ENCODE data around the gene VPREB3. TPM values are rescaled to one million over a fixed set of nuclear protein-coding genes. Genes with fewer than 3 reads are reported as not detected.
A peak's percentile ranks its signal among the peaks of the same experiment; 100 is the strongest.
"Not testable (repeated sequence)": the region's sequence is repeated elsewhere in the genome, so short reads cannot be mapped to it uniquely, and the experiment has no call there.

VPREB3 gene
- total RNA-seq, 2 donors from 2014 or later, result 0.90 to 1.7 TPM

GRCh38 chr22:23752090-23752691 lies 2.0 kb downstream of the VPREB3 start:
- H3K4me3 Mint-ChIP-seq, result peak overlapping the region; percentile 85 to 87
- H3K36me3 Mint-ChIP-seq (ENCODE audit: insufficient read depth in 2 of 2), result no peaks in the 10 kb centered on the region
- no peak overlapping the region for H3K27ac Mint-ChIP-seq
- peaks cover 19% of the 10 kb centered on the region for H3K4me1 Mint-ChIP-seq (ENCODE audit: low read depth)
- ATAC-seq (replicated peaks in 1 of 2), result no peak
- H3K27me3 Mint-ChIP-seq (ENCODE audit: low read depth), result no peaks in the 10 kb centered on the region
- no peak for DNase-seq
- no peaks in the 10 kb centered on the region for H3K9me3 Mint-ChIP-seq

- DNase-seq, result peak in 1 of 2 donors; percentile 21
- Mint-ChIP-seq H3K4me1 (ENCODE audit: low read depth) (peaks cover 19% of the 10 kb centered on the region), H3K27me3 (ENCODE audit: low read depth) (no peaks in the 10 kb centered on the region), H3K4me3 (peak overlapping the region; percentile 85 to 87), H3K9me3 (no peaks in the 10 kb centered on the region), H3K27ac (peak overlapping the region; percentile 72), H3K36me3 (ENCODE audit: insufficient read depth in 2 of 2) (no peaks in the 10 kb centered on the region)
- no peak for ATAC-seq (replicated peaks in 1 of 2)
Measured at GRCh38 chr22:23751441-23751996, 2.7 kb downstream of the VPREB3 start.

- Mint-ChIP-seq H3K4me3 (peak within 1 kb of the TSS; percentile 93 to 94), H3K36me3 (ENCODE audit: insufficient read depth in 2 of 2) (no peaks in the 10 kb centered on the region), H3K27me3 (ENCODE audit: low read depth) (no peaks in the 10 kb centered on the region), H3K27ac (peak within 1 kb of the TSS; percentile 72), H3K4me1 (ENCODE audit: low read depth) (peaks cover 19% of the 10 kb centered on the region), H3K9me3 (no peaks in the 10 kb centered on the region)
- peak; percentile 98 to 99 for ATAC-seq (replicated peaks in 1 of 2)
- DNase-seq, result peak; percentile 87 to 92
Measured at GRCh38 chr22:23750714-23751440, 3.3 kb downstream of the VPREB3 start, which contains the start of gene ZNF70. ZNF70 (minus strand) TSS chr22:23751112; CDS start chr22:23745140, 5,972 bp downstream.

GRCh38 chr22:23750367-23750713 lies 3.9 kb downstream of the VPREB3 start:
- peak overlapping the region; percentile 68 for H3K27ac Mint-ChIP-seq
- DNase-seq (no peak), ATAC-seq (replicated peaks in 1 of 2) (no peak)
- H3K27me3 Mint-ChIP-seq (ENCODE audit: low read depth), result no peaks in the 10 kb centered on the region
- H3K36me3 Mint-ChIP-seq (ENCODE audit: insufficient read depth in 2 of 2), result no peaks in the 10 kb centered on the region
- no peaks in the 10 kb centered on the region for H3K9me3 Mint-ChIP-seq
- peaks cover 19% of the 10 kb centered on the region for H3K4me1 Mint-ChIP-seq (ENCODE audit: low read depth)
- H3K4me3 Mint-ChIP-seq, result peak overlapping the region; percentile 93 to 94

- Mint-ChIP-seq H3K36me3 (ENCODE audit: insufficient read depth in 2 of 2) (peaks cover 2% of the 10 kb centered on the region in 2 donors), H3K4me1 (ENCODE audit: low read depth) (peaks cover 19% of the 10 kb centered on the region), H3K4me3 (peak overlapping the region; percentile 93 to 94), H3K27me3 (ENCODE audit: low read depth) (no peaks in the 10 kb centered on the region), H3K9me3 (no peaks in the 10 kb centered on the region), H3K27ac (no peak overlapping the region)
- no peak for ATAC-seq (replicated peaks in 1 of 2)
- DNase-seq, result no peak
Measured at GRCh38 chr22:23749841-23750301, 4.4 kb downstream of the VPREB3 start.

- H3K9me3 Mint-ChIP-seq, result no peaks in the 10 kb centered on the region
- H3K27me3 Mint-ChIP-seq (ENCODE audit: low read depth), result no peaks in the 10 kb centered on the region
- peaks cover 12% of the 10 kb centered on the region for H3K4me1 Mint-ChIP-seq (ENCODE audit: low read depth)
- DNase-seq (no peak), ATAC-seq (replicated peaks in 1 of 2) (no peak)
- no peak overlapping the region for H3K27ac Mint-ChIP-seq
- no peak overlapping the region for H3K4me3 Mint-ChIP-seq
- peaks cover 13 to 14% of the 10 kb centered on the region in 2 donors for H3K36me3 Mint-ChIP-seq (ENCODE audit: insufficient read depth in 2 of 2)
Measured at GRCh38 chr22:23745791-23746190, 8.4 kb downstream of the VPREB3 start.

GRCh38 chr22:23744485-23744884 lies 9.7 kb downstream of the VPREB3 start:
- H3K27me3 Mint-ChIP-seq (ENCODE audit: low read depth), result no peaks in the 10 kb centered on the region
- peaks cover under 1% of the 10 kb centered on the region for H3K4me1 Mint-ChIP-seq (ENCODE audit: low read depth)
- H3K9me3 Mint-ChIP-seq, result no peaks in the 10 kb centered on the region
- H3K36me3 Mint-ChIP-seq (ENCODE audit: insufficient read depth in 2 of 2), result peaks cover 13 to 14% of the 10 kb centered on the region in 2 donors
- no peak overlapping the region for H3K27ac Mint-ChIP-seq
- DNase-seq (no peak), ATAC-seq (replicated peaks in 1 of 2) (no peak)
- no peak overlapping the region for H3K4me3 Mint-ChIP-seq

GRCh38 chr22:23744001-23744400 lies 10.2 kb downstream of the VPREB3 start:
- Mint-ChIP-seq H3K27me3 (ENCODE audit: low read depth) (no peaks in the 10 kb centered on the region), H3K36me3 (ENCODE audit: insufficient read depth in 2 of 2) (peaks cover 13 to 14% of the 10 kb centered on the region in 2 donors), H3K9me3 (no peaks in the 10 kb centered on the region), H3K4me3 (no peak overlapping the region), H3K4me1 (ENCODE audit: low read depth) (no peaks in the 10 kb centered on the region), H3K27ac (no peak overlapping the region)
- ATAC-seq (replicated peaks in 1 of 2) (no peak), DNase-seq (no peak)

- ATAC-seq (replicated peaks in 1 of 2) (no peak), DNase-seq (no peak)
- Mint-ChIP-seq H3K4me1 (ENCODE audit: low read depth) (no peaks in the 10 kb centered on the region), H3K9me3 (no peaks in the 10 kb centered on the region), H3K27me3 (ENCODE audit: low read depth) (no peaks in the 10 kb centered on the region), H3K27ac (no peak overlapping the region), H3K36me3 (ENCODE audit: insufficient read depth in 2 of 2) (peaks cover 13 to 14% of the 10 kb centered on the region in 2 donors), H3K4me3 (no peak overlapping the region)
Measured at GRCh38 chr22:23743303-23743705, 10.9 kb downstream of the VPREB3 start.

GRCh38 chr22:23742505-23743264 lies 11.5 kb downstream of the VPREB3 start:
- H3K27ac Mint-ChIP-seq, result no peak overlapping the region
- ATAC-seq (replicated peaks in 1 of 2), result no peak
- H3K4me3 Mint-ChIP-seq, result no peak overlapping the region
- H3K4me1 Mint-ChIP-seq (ENCODE audit: low read depth), result no peaks in the 10 kb centered on the region
- no peaks in the 10 kb centered on the region for H3K27me3 Mint-ChIP-seq (ENCODE audit: low read depth)
- DNase-seq, result no peak
- H3K9me3 Mint-ChIP-seq, result no peaks in the 10 kb centered on the region
- peaks cover 13 to 14% of the 10 kb centered on the region in 2 donors for H3K36me3 Mint-ChIP-seq (ENCODE audit: insufficient read depth in 2 of 2)

GRCh38 chr22:23737696-23738095 lies 16.5 kb downstream of the VPREB3 start:
- no peaks in the 10 kb centered on the region for H3K9me3 Mint-ChIP-seq
- no peaks in the 10 kb centered on the region for H3K27me3 Mint-ChIP-seq (ENCODE audit: low read depth)
- no peak overlapping the region for H3K27ac Mint-ChIP-seq
- no peak overlapping the region for H3K4me3 Mint-ChIP-seq
- ATAC-seq (replicated peaks in 1 of 2) (no peak), DNase-seq (no peak)
- H3K36me3 Mint-ChIP-seq (ENCODE audit: insufficient read depth in 2 of 2), result no peaks in the 10 kb centered on the region
- H3K4me1 Mint-ChIP-seq (ENCODE audit: low read depth), result no peaks in the 10 kb centered on the region

GRCh38 chr22:23728108-23728507 lies 26.1 kb downstream of the VPREB3 start:
- not testable (repeated sequence) for H3K4me3 Mint-ChIP-seq; H3K9me3 Mint-ChIP-seq; H3K27ac Mint-ChIP-seq; H3K27me3 Mint-ChIP-seq (ENCODE audit: low read depth); ATAC-seq (replicated peaks in 1 of 2); H3K4me1 Mint-ChIP-seq (ENCODE audit: low read depth); DNase-seq; H3K36me3 Mint-ChIP-seq (ENCODE audit: insufficient read depth in 2 of 2)

GRCh38 chr22:23722724-23723123 lies 31.5 kb downstream of the VPREB3 start:
- ATAC-seq (replicated peaks in 1 of 2), result no peak
- no peak overlapping the region for H3K4me3 Mint-ChIP-seq
- no peaks in the 10 kb centered on the region for H3K9me3 Mint-ChIP-seq
- H3K27me3 Mint-ChIP-seq (ENCODE audit: low read depth), result no peaks in the 10 kb centered on the region
- DNase-seq, result no peak
- H3K27ac Mint-ChIP-seq, result no peak overlapping the region
- H3K4me1 Mint-ChIP-seq (ENCODE audit: low read depth), result no peaks in the 10 kb centered on the region
- H3K36me3 Mint-ChIP-seq (ENCODE audit: insufficient read depth in 2 of 2), result no peaks in the 10 kb centered on the region
